ENCODE measurements around the gene IPO5.

IPO5 gene

GRCh38 chr13:98065468-98065867 is 112.0 kb downstream of the IPO5 start:
- no peak overlapping the region for H3K9ac ChIP-seq (ENCODE audit: low read depth, low read length, poor library complexity)
- no peak overlapping the region for H4K91ac ChIP-seq (ENCODE audit: low read depth, low read length, poor library complexity)
- H3K36me3 ChIP-seq (replicated peaks in 1 of 2; ENCODE audit: control insufficient read depth in 2 of 2, insufficient read depth in 2 of 2, low read length in 2 of 2): no peaks in the 10 kb centered on the region
- H2BK5ac ChIP-seq (ENCODE audit: low read length): no peak overlapping the region
- no peak overlapping the region for H3K4me3 ChIP-seq (ENCODE audit: low read length in 2 of 2)
- H2AK5ac ChIP-seq (ENCODE audit: low read depth, low read length): no peak overlapping the region
- H3K23ac ChIP-seq (ENCODE audit: low read depth, low read length, poor library complexity): no peak overlapping the region
- no peak overlapping the region for H2BK12ac ChIP-seq (ENCODE audit: low read length)
- no peak overlapping the region for H3K14ac ChIP-seq (ENCODE audit: low read length)
- peaks cover 0 to 3% of the 10 kb centered on the region in 2 donors for H3K4me1 ChIP-seq (ENCODE audit: control insufficient read depth in 2 of 2, insufficient read depth in 1 of 2, low read depth in 1 of 2, low read length in 2 of 2)
- no peak overlapping the region for H2AFZ ChIP-seq (ENCODE audit: low read length)
- no peak overlapping the region for H2BK15ac ChIP-seq (ENCODE audit: low read length)
- DNase-seq (ENCODE audit: low spot score): no peak
- no peaks in the 10 kb centered on the region for H3K27me3 ChIP-seq (ENCODE audit: control insufficient read depth in 3 of 3, insufficient read depth in 3 of 3, low read depth in 1 of 3, low read length in 3 of 3)
- no peak overlapping the region for H3K4me2 ChIP-seq (ENCODE audit: insufficient read depth, low read length, poor library complexity, severe bottlenecking)
- no peaks in the 10 kb centered on the region for H3K9me3 ChIP-seq (replicated peaks in 1 of 2; ENCODE audit: control insufficient read depth in 2 of 2, insufficient read depth in 1 of 2, low read depth in 1 of 2, low read length in 2 of 2)
- H3K27ac ChIP-seq (replicated peaks; ENCODE audit: low read length): no peak overlapping the region
- H3K79me1 ChIP-seq (ENCODE audit: low read depth, low read length): no peaks in the 10 kb centered on the region
- H4K8ac ChIP-seq (ENCODE audit: low read depth, low read length): no peak overlapping the region
- no peak overlapping the region for H3K18ac ChIP-seq (ENCODE audit: low read length)
- no peak overlapping the region for H3K4ac ChIP-seq (ENCODE audit: low read length)
- no peak overlapping the region for H2BK120ac ChIP-seq (ENCODE audit: low read depth, low read length)
- WGBS, 2 donors (ENCODE audit: extremely low coverage in 2 of 2, insufficient read length in 2 of 2, insufficient replicate concordance in 1 of 2): no CpG with 5 or more reads among the region's 1 CpG

GRCh38 chr13:98066636-98067035 is 113.2 kb downstream of the IPO5 start:
- Histone ChIP-seq H3K27ac (replicated peaks; ENCODE audit: low read length) (no peak overlapping the region), H3K18ac (ENCODE audit: low read length) (no peak overlapping the region), H3K27me3 (ENCODE audit: control insufficient read depth in 3 of 3, insufficient read depth in 3 of 3, low read depth in 1 of 3, low read length in 3 of 3) (no peaks in the 10 kb centered on the region), H4K8ac (ENCODE audit: low read depth, low read length) (no peak overlapping the region), H4K91ac (ENCODE audit: low read depth, low read length, poor library complexity) (no peak overlapping the region), H3K4ac (ENCODE audit: low read length) (no peak overlapping the region), H2BK15ac (ENCODE audit: low read length) (no peak overlapping the region), H3K23ac (ENCODE audit: low read depth, low read length, poor library complexity) (no peak overlapping the region), H2BK5ac (ENCODE audit: low read length) (no peak overlapping the region), H2AK5ac (ENCODE audit: low read depth, low read length) (no peak overlapping the region), H3K9ac (ENCODE audit: low read depth, low read length, poor library complexity) (no peak overlapping the region), H2BK12ac (ENCODE audit: low read length) (no peak overlapping the region), H3K4me3 (ENCODE audit: low read length in 2 of 2) (no peak overlapping the region), H3K14ac (ENCODE audit: low read length) (no peak overlapping the region), H3K79me1 (ENCODE audit: low read depth, low read length) (no peaks in the 10 kb centered on the region), H2BK120ac (ENCODE audit: low read depth, low read length) (no peak overlapping the region), H3K9me3 (replicated peaks in 1 of 2; ENCODE audit: control insufficient read depth in 2 of 2, insufficient read depth in 1 of 2, low read depth in 1 of 2, low read length in 2 of 2) (no peaks in the 10 kb centered on the region), H3K4me1 (ENCODE audit: control insufficient read depth in 2 of 2, insufficient read depth in 1 of 2, low read depth in 1 of 2, low read length in 2 of 2) (peaks cover 0 to 3% of the 10 kb centered on the region in 2 donors), H3K36me3 (replicated peaks in 1 of 2; ENCODE audit: control insufficient read depth in 2 of 2, insufficient read depth in 2 of 2, low read length in 2 of 2) (no peaks in the 10 kb centered on the region), H3K4me2 (ENCODE audit: insufficient read depth, low read length, poor library complexity, severe bottlenecking) (no peak overlapping the region), H2AFZ (ENCODE audit: low read length) (no peak overlapping the region)
- DNase-seq (ENCODE audit: low spot score): no peak
- no CpG with 5 or more reads among the region's 4 CpGs for WGBS, 2 donors (ENCODE audit: extremely low coverage in 2 of 2, insufficient read length in 2 of 2, insufficient replicate concordance in 1 of 2)

GRCh38 chr13:98068521-98068920 is 115.0 kb downstream of the IPO5 start:
- WGBS, 2 donors (ENCODE audit: extremely low coverage in 2 of 2, insufficient read length in 2 of 2, insufficient replicate concordance in 1 of 2): no CpG with 5 or more reads among the region's 9 CpGs
- no peak overlapping the region for H2BK5ac ChIP-seq (ENCODE audit: low read length)
- H3K4me1 ChIP-seq (ENCODE audit: control insufficient read depth in 2 of 2, insufficient read depth in 1 of 2, low read depth in 1 of 2, low read length in 2 of 2): peaks cover 0 to 3% of the 10 kb centered on the region in 2 donors
- no peak overlapping the region for H2AK5ac ChIP-seq (ENCODE audit: low read depth, low read length)
- no peak overlapping the region for H4K91ac ChIP-seq (ENCODE audit: low read depth, low read length, poor library complexity)
- no peak overlapping the region for H3K14ac ChIP-seq (ENCODE audit: low read length)
- no peak overlapping the region for H3K18ac ChIP-seq (ENCODE audit: low read length)
- H4K8ac ChIP-seq (ENCODE audit: low read depth, low read length): no peak overlapping the region
- H3K79me1 ChIP-seq (ENCODE audit: low read depth, low read length): no peaks in the 10 kb centered on the region
- no peak overlapping the region for H3K23ac ChIP-seq (ENCODE audit: low read depth, low read length, poor library complexity)
- no peak overlapping the region for H2BK120ac ChIP-seq (ENCODE audit: low read depth, low read length)
- no peaks in the 10 kb centered on the region for H3K36me3 ChIP-seq (replicated peaks in 1 of 2; ENCODE audit: control insufficient read depth in 2 of 2, insufficient read depth in 2 of 2, low read length in 2 of 2)
- H3K4ac ChIP-seq (ENCODE audit: low read length): no peak overlapping the region
- no peaks in the 10 kb centered on the region for H3K27me3 ChIP-seq (ENCODE audit: control insufficient read depth in 3 of 3, insufficient read depth in 3 of 3, low read depth in 1 of 3, low read length in 3 of 3)
- no peak overlapping the region for H2BK12ac ChIP-seq (ENCODE audit: low read length)
- no peak overlapping the region for H3K27ac ChIP-seq (replicated peaks; ENCODE audit: low read length)
- H3K9ac ChIP-seq (ENCODE audit: low read depth, low read length, poor library complexity): no peak overlapping the region
- H2BK15ac ChIP-seq (ENCODE audit: low read length): no peak overlapping the region
- H3K9me3 ChIP-seq (replicated peaks in 1 of 2; ENCODE audit: control insufficient read depth in 2 of 2, insufficient read depth in 1 of 2, low read depth in 1 of 2, low read length in 2 of 2): no peaks in the 10 kb centered on the region
- no peak overlapping the region for H3K4me3 ChIP-seq (ENCODE audit: low read length in 2 of 2)
- H3K4me2 ChIP-seq (ENCODE audit: insufficient read depth, low read length, poor library complexity, severe bottlenecking): no peak overlapping the region
- no peak overlapping the region for H2AFZ ChIP-seq (ENCODE audit: low read length)
- DNase-seq (ENCODE audit: low spot score): no peak

- WGBS, 2 donors (ENCODE audit: extremely low coverage in 2 of 2, insufficient read length in 2 of 2, insufficient replicate concordance in 1 of 2): no CpG with 5 or more reads among the region's 1 CpG
- H3K4ac ChIP-seq (ENCODE audit: low read length): no peak overlapping the region
These were observed 116.5 kb downstream of the IPO5 start for GRCh38 chr13:98069985-98070384.

More at GRCh38 chr13:98069985-98070384, 116.5 kb downstream of the IPO5 start:
- Histone ChIP-seq H3K18ac (ENCODE audit: low read length) (no peak overlapping the region), H3K14ac (ENCODE audit: low read length) (no peak overlapping the region), H3K4me3 (ENCODE audit: low read length in 2 of 2) (no peak overlapping the region), H4K8ac (ENCODE audit: low read depth, low read length) (no peak overlapping the region), H2AK5ac (ENCODE audit: low read depth, low read length) (no peak overlapping the region), H3K9ac (ENCODE audit: low read depth, low read length, poor library complexity) (no peak overlapping the region), H2BK5ac (ENCODE audit: low read length) (no peak overlapping the region), H2AFZ (ENCODE audit: low read length) (no peak overlapping the region), H2BK120ac (ENCODE audit: low read depth, low read length) (no peak overlapping the region), H3K36me3 (replicated peaks in 1 of 2; ENCODE audit: control insufficient read depth in 2 of 2, insufficient read depth in 2 of 2, low read length in 2 of 2) (no peaks in the 10 kb centered on the region), H2BK15ac (ENCODE audit: low read length) (no peak overlapping the region), H3K23ac (ENCODE audit: low read depth, low read length, poor library complexity) (no peak overlapping the region), H3K4me2 (ENCODE audit: insufficient read depth, low read length, poor library complexity, severe bottlenecking) (no peak overlapping the region), H3K79me1 (ENCODE audit: low read depth, low read length) (no peaks in the 10 kb centered on the region), H3K9me3 (replicated peaks in 1 of 2; ENCODE audit: control insufficient read depth in 2 of 2, insufficient read depth in 1 of 2, low read depth in 1 of 2, low read length in 2 of 2) (no peaks in the 10 kb centered on the region), H3K27me3 (ENCODE audit: control insufficient read depth in 3 of 3, insufficient read depth in 3 of 3, low read depth in 1 of 3, low read length in 3 of 3) (no peaks in the 10 kb centered on the region), H2BK12ac (ENCODE audit: low read length) (no peak overlapping the region), H3K27ac (replicated peaks; ENCODE audit: low read length) (no peak overlapping the region), H4K91ac (ENCODE audit: low read depth, low read length, poor library complexity) (no peak overlapping the region), H3K4me1 (ENCODE audit: control insufficient read depth in 2 of 2, insufficient read depth in 1 of 2, low read depth in 1 of 2, low read length in 2 of 2) (peaks cover 0 to 3% of the 10 kb centered on the region in 2 donors)
- no peak for DNase-seq (ENCODE audit: low spot score)

All from neuronal stem cell (in vitro differentiated cells).